ENCODE measurements around the gene RUVBL1. TPM values are rescaled to one million over a fixed set of nuclear protein-coding genes. Genes with fewer than 3 reads are reported as not detected.

The RUVBL1 gene
- total RNA-seq, 1 donor from 2014 or later, result 82.7 TPM

- no peak overlapping the region for H3K4me3 ChIP-seq (ENCODE audit: low read depth, low read length)
- TF ChIP-seq CTCF (conservative IDR thresholded peaks at IDR 0.05; ENCODE audit: low read depth, low read length), result no peak
- DNase-seq (ENCODE audit: low read depth), result no peak
Measured at GRCh38 chr3:128070898-128071591, 52.6 kb downstream of the RUVBL1 start.

GRCh38 chr3:128069271-128069670, 54.3 kb downstream of the RUVBL1 start:
- no peak for TF ChIP-seq CTCF (conservative IDR thresholded peaks at IDR 0.05; ENCODE audit: low read depth, low read length)
- H3K4me3 ChIP-seq (ENCODE audit: low read depth, low read length), result no peak overlapping the region
- DNase-seq (ENCODE audit: low read depth), result no peak

GRCh38 chr3:128068156-128068620, 55.4 kb downstream of the RUVBL1 start:
- peak; percentile 72 for TF ChIP-seq CTCF (conservative IDR thresholded peaks at IDR 0.05; ENCODE audit: low read depth, low read length)
- DNase-seq (ENCODE audit: low read depth), result no peak

GRCh38 chr3:128067489-128067888, 56.1 kb downstream of the RUVBL1 start:
- TF ChIP-seq CTCF (conservative IDR thresholded peaks at IDR 0.05; ENCODE audit: low read depth, low read length), result no peak
- no peak overlapping the region for H3K4me3 ChIP-seq (ENCODE audit: low read depth, low read length)
- no peak for DNase-seq (ENCODE audit: low read depth)

More at GRCh38 chr3:128068156-128068620, 55.4 kb downstream of the RUVBL1 start:
- no peak overlapping the region for H3K4me3 ChIP-seq (ENCODE audit: low read depth, low read length)

- no peak overlapping the region for H3K4me3 ChIP-seq (ENCODE audit: low read depth, low read length)
- no peak for TF ChIP-seq CTCF (conservative IDR thresholded peaks at IDR 0.05; ENCODE audit: low read depth, low read length)
- no peak for DNase-seq (ENCODE audit: low read depth)
Measured at GRCh38 chr3:128066676-128067075, 56.9 kb downstream of the RUVBL1 start.

GRCh38 chr3:128066114-128066513, 57.5 kb downstream of the RUVBL1 start:
- no peak overlapping the region for H3K4me3 ChIP-seq (ENCODE audit: low read depth, low read length)
- no peak for TF ChIP-seq CTCF (conservative IDR thresholded peaks at IDR 0.05; ENCODE audit: low read depth, low read length)
- DNase-seq (ENCODE audit: low read depth), result no peak

- H3K4me3 ChIP-seq (ENCODE audit: low read depth, low read length), result no peak overlapping the region
- no peak for DNase-seq (ENCODE audit: low read depth)
- TF ChIP-seq CTCF (conservative IDR thresholded peaks at IDR 0.05; ENCODE audit: low read depth, low read length), result no peak
Measured at GRCh38 chr3:128064962-128065361, 58.6 kb downstream of the RUVBL1 start.
